Activated CD8-positive, alpha-beta memory T cell treated with anti-CD3 and anti-CD28 coated beads, Interleukin-2, amount 50 U/mL, for 24 hours (primary cell): ENCODE measurements around the gene UBAC1.
"Not testable (repeated sequence)": the region's sequence is repeated elsewhere in the genome, so short reads cannot be mapped to it uniquely, and the experiment has no call there.

Experiments
- DNase-seq: peaks from one replicate; pipeline ENCODE4 v3.0.0-alpha.2; 2020; ENCODE audit errors: extremely low read depth

The UBAC1 gene

GRCh38 chr9:135920973-135921585, 40.1 kb downstream of the UBAC1 start:
- DNase-seq = no peak

- DNase-seq = no peak
Measured at GRCh38 chr9:135920256-135920930, 40.8 kb downstream of the UBAC1 start.

GRCh38 chr9:135919318-135919890, 41.8 kb downstream of the UBAC1 start:
- no peak for DNase-seq

GRCh38 chr9:135916227-135916626, 44.9 kb downstream of the UBAC1 start:
- not testable (repeated sequence) for DNase-seq

- no peak for DNase-seq
Measured at GRCh38 chr9:135914921-135915320, 46.3 kb downstream of the UBAC1 start.

GRCh38 chr9:135911233-135911632, 49.9 kb downstream of the UBAC1 start:
- not testable (repeated sequence) for DNase-seq

GRCh38 chr9:135910757-135911156, 50.4 kb downstream of the UBAC1 start:
- no peak for DNase-seq

- DNase-seq = no peak
Measured at GRCh38 chr9:135910216-135910615, 51.0 kb downstream of the UBAC1 start.

- DNase-seq = no peak
Measured at GRCh38 chr9:135909371-135909770, 51.8 kb downstream of the UBAC1 start.

- no peak for DNase-seq
Measured at GRCh38 chr9:135908754-135909204, 52.4 kb downstream of the UBAC1 start.

GRCh38 chr9:135908093-135908753, 53.0 kb downstream of the UBAC1 start:
- no peak for DNase-seq

- peak; percentile 78 for DNase-seq
Measured at GRCh38 chr9:135907431-135908092, 53.6 kb downstream of the UBAC1 start, which contains the start of gene CAMSAP1. Gene CAMSAP1, minus strand, starts transcription at chr9:135907546. Its CDS starts 387 bp downstream, at chr9:135907159.

GRCh38 chr9:135907006-135907430, 54.2 kb downstream of the UBAC1 start:
- no peak for DNase-seq

GRCh38 chr9:135906291-135907005, 54.7 kb downstream of the UBAC1 start:
- no peak for DNase-seq

- DNase-seq = no peak
Measured at GRCh38 chr9:135905380-135906258, 55.6 kb downstream of the UBAC1 start.

GRCh38 chr9:135903786-135904520, 57.2 kb downstream of the UBAC1 start:
- DNase-seq = no peak

GRCh38 chr9:135903358-135903656, 57.9 kb downstream of the UBAC1 start:
- DNase-seq = no peak

- no peak for DNase-seq
Measured at GRCh38 chr9:135902655-135903357, 58.4 kb downstream of the UBAC1 start.

GRCh38 chr9:135901826-135902225, 59.3 kb downstream of the UBAC1 start:
- DNase-seq = no peak
